IMR-90 (cell line): ENCODE measurements around the gene USP40. TPM values are rescaled to one million over a fixed set of nuclear protein-coding genes. Genes with fewer than 3 reads are reported as not detected.

ENCODE experiments used
- ATAC-seq: fragments of 200-7000 bp; cut with Tn5 transposase; 2 replicates; pipeline ENCODE4 v1.9.1; 2020; ENCODE audit warnings: low read depth, mild to moderate bottlenecking, moderate library complexity
- BruUV-seq: library from RNA; stranded (reverse); fragments of 400-500 nt; replicated peaks from 2 replicates; lab custom pipeline; 2021; lab: Mats Ljungman, UMichigan
- CTCF ChIA-PET: fragments of 300-600 bp; formaldehyde crosslinking; extraction: SDS; loops from one replicate; lab custom pipeline; 2021; ENCODE audit warnings: antibody characterized with exemption; lab: Yijun Ruan, JAX
- POLR2A ChIA-PET: fragments of 300-600 bp; sonication (Branson Sonifier 250); formaldehyde crosslinking; loops from one replicate; lab custom pipeline; 2022; ENCODE audit warnings: antibody characterized with exemption; ENCODE audit not compliant: unreplicated experiment; lab: Charles Lee
- DNase-seq: peaks from one replicate; pipeline ENCODE4 v3.0.0; 2013
- H2AFZ ChIP-seq: replicated peaks from 2 replicates; pipeline ENCODE3; 2013; ENCODE audit warnings: low read length, mild to moderate bottlenecking; ENCODE audit not compliant: poor library complexity
- H2AK5ac ChIP-seq: 2 replicates; pipeline ENCODE4 v1.6.1; 2013; ENCODE audit warnings: low read depth, low read length, inconsistent platforms
- H2AK9ac ChIP-seq: replicated peaks from 2 replicates; pipeline ENCODE3; 2013; ENCODE audit warnings: mild to moderate bottlenecking, low read depth, low read length, moderate library complexity; ENCODE audit not compliant: poor library complexity
- H2BK120ac ChIP-seq: 2 replicates; pipeline ENCODE4 v1.6.1; 2013; ENCODE audit warnings: low read depth, low read length, inconsistent platforms
- H2BK15ac ChIP-seq: 3 replicates; pipeline ENCODE4 v1.6.1; 2013; ENCODE audit warnings: low read depth, low read length, inconsistent platforms
- H2BK20ac ChIP-seq: 2 replicates; pipeline ENCODE4 v1.6.1; 2013; ENCODE audit warnings: low read depth, mild to moderate bottlenecking, inconsistent platforms, low read length, moderate library complexity
- H2BK5ac ChIP-seq: 2 replicates; pipeline ENCODE4 v1.6.1; 2013; ENCODE audit warnings: mild to moderate bottlenecking, low read depth, low read length, inconsistent platforms; ENCODE audit not compliant: poor library complexity, severe bottlenecking
- H3K14ac ChIP-seq: replicated peaks from 2 replicates; pipeline ENCODE4 v1.6.1; 2013; ENCODE audit warnings: low read depth, low read length, inconsistent platforms
- H3K18ac ChIP-seq: 2 replicates; pipeline ENCODE4 v1.6.1; 2013; ENCODE audit warnings: low read depth, low read length, control low read depth
- H3K23ac ChIP-seq: 2 replicates; pipeline ENCODE4 v1.6.1; 2013; ENCODE audit warnings: low read depth, low read length, inconsistent platforms
- H3K27ac ChIP-seq: 2 replicates; pipeline ENCODE4 v1.5.1; 2013; ENCODE audit warnings: mild to moderate bottlenecking, control low read depth, low read length; ENCODE audit not compliant: insufficient read depth
- H3K27me3 ChIP-seq: 2 replicates; pipeline ENCODE4 v1.6.1; 2013; ENCODE audit warnings: low read length; ENCODE audit not compliant: control insufficient read depth, insufficient read depth
- H3K36me3 ChIP-seq: 2 replicates; pipeline ENCODE4 v1.6.1; 2013; ENCODE audit warnings: low read length, mixed read lengths; ENCODE audit not compliant: control insufficient read depth, insufficient read depth
- H3K4ac ChIP-seq: 2 replicates; pipeline ENCODE4 v1.6.1; 2013; ENCODE audit warnings: low read depth, low read length, inconsistent platforms
- H3K4me1 ChIP-seq: 2 replicates; pipeline ENCODE4 v1.6.1; 2013; ENCODE audit warnings: low read length, mixed read lengths; ENCODE audit not compliant: control insufficient read depth, insufficient read depth
- H3K4me2 ChIP-seq: 2 replicates; pipeline ENCODE4 v1.6.1; 2013; ENCODE audit warnings: low read depth, mild to moderate bottlenecking, control low read depth, low read length, moderate library complexity
- H3K4me3 ChIP-seq: 2 replicates; pipeline ENCODE4 v1.5.1; 2013; ENCODE audit warnings: low read depth, mild to moderate bottlenecking, control low read depth, low read length, moderate library complexity; ENCODE audit not compliant: insufficient read depth
- H3K56ac ChIP-seq: 2 replicates; pipeline ENCODE4 v1.6.1; 2013; ENCODE audit warnings: low read length, inconsistent platforms; ENCODE audit not compliant: insufficient read depth; ENCODE audit errors: extremely low read depth
- H3K79me1 ChIP-seq, 2 experiments: 2 replicates each; pipeline ENCODE4 v1.6.1; 2013; ENCODE audit warnings: low read length in 2 of 2, inconsistent platforms in 1 of 2, low read depth in 1 of 2
- H3K9ac ChIP-seq: 2 replicates; pipeline ENCODE4 v1.6.1; 2013; ENCODE audit warnings: low read depth, low read length, control low read depth
- H3K9me1 ChIP-seq: 2 replicates; pipeline ENCODE4 v1.6.1; 2013; ENCODE audit warnings: low read length, inconsistent platforms; ENCODE audit not compliant: insufficient read depth
- H3K9me3 ChIP-seq: 2 replicates; pipeline ENCODE4 v1.6.1; 2013; ENCODE audit warnings: low read length; ENCODE audit not compliant: control insufficient read depth, insufficient read depth
- H4K20me1 ChIP-seq: 2 replicates; pipeline ENCODE4 v1.6.1; 2013; ENCODE audit warnings: low read length, inconsistent platforms; ENCODE audit not compliant: insufficient read depth
- H4K5ac ChIP-seq: 2 replicates; pipeline ENCODE4 v1.6.1; 2013; ENCODE audit warnings: mild to moderate bottlenecking, low read depth, low read length, control low read depth
- H4K8ac ChIP-seq, 2 experiments: 2 replicates each; pipeline ENCODE4 v1.6.1; 2013; ENCODE audit warnings: low read depth in 2 of 2, low read length in 2 of 2, control low read depth in 1 of 2, inconsistent platforms in 1 of 2
- H4K91ac ChIP-seq: 2 replicates; pipeline ENCODE4 v1.6.1; 2013; ENCODE audit warnings: low read depth, low read length, inconsistent platforms; ENCODE audit not compliant: insufficient read depth
- BHLHE40 ChIP-seq: fragments of 150-350 bp; IDR thresholded peaks from 2 replicates; pipeline ENCODE4 v1.6.1; 2016; ENCODE audit warnings: mild to moderate bottlenecking, low read depth, low read length
- CEBPB ChIP-seq: IDR thresholded peaks from 2 replicates; pipeline ENCODE4 v1.6.1; 2012; ENCODE audit warnings: low read depth, low read length, improper control_type of control experiment
- MAFK ChIP-seq: IDR thresholded peaks from 2 replicates; pipeline ENCODE4 v1.6.1; 2012; ENCODE audit warnings: low read depth, low read length, improper control_type of control experiment
- MXI1 ChIP-seq: IDR thresholded peaks from 2 replicates; pipeline ENCODE4 v1.6.1; 2012; ENCODE audit warnings: low read depth, mild to moderate bottlenecking, low read length, moderate library complexity, borderline replicate concordance
- RAD21 ChIP-seq: IDR thresholded peaks from 2 replicates; pipeline ENCODE4 v1.6.1; 2012; ENCODE audit warnings: low read length, improper control_type of control experiment
- RFX5 ChIP-seq: IDR thresholded peaks from 2 replicates; pipeline ENCODE4 v1.8.0; 2012; ENCODE audit warnings: low read depth, mild to moderate bottlenecking, low read length, moderate library complexity
- SMC3 ChIP-seq: fragments of 150-350 bp; IDR thresholded peaks from 2 replicates; pipeline ENCODE4 v1.6.1; 2016; ENCODE audit warnings: low read depth, mild to moderate bottlenecking, antibody characterized with exemption, low read length, moderate library complexity
- WGBS, 2 experiments: methylation state at CpG; one replicate each; pipeline versions ENCODE4 v1.1.5 to v1.1.7; 2013; ENCODE audit warnings: missing lambda C conversion rate in 2 of 2; ENCODE audit not compliant: insufficient read length in 1 of 2; ENCODE audit errors: extremely low coverage in 2 of 2; 5-methylcytosine and 5-hydroxymethylcytosine counted together
- dilution Hi-C: fragments of 300-500 bp; cut with HindIII; formaldehyde crosslinking; loops from one replicate; pipeline ENCODE4 v1.14.3; 2018; ENCODE audit warnings: low sequenced_read_pairs; ENCODE audit not compliant: unreplicated experiment
- in situ Hi-C: fragments of 300-500 bp; cut with MboI; formaldehyde crosslinking; loops from 3 replicates; pipeline ENCODE4 v1.14.3; 2019; ENCODE audit warnings: low sequenced_read_pairs, inconsistent platforms, mixed read lengths
- intact Hi-C: fragments of 100-400 bp; cut with micrococcal nuclease; formaldehyde crosslinking; loops from 2 replicates; pipeline ENCODE4 v1.10.0; 2022
- polyA plus RNA-seq, 3 experiments: library from polyadenylated mRNA; depleted of rRNA; stranded (reverse); fragments of >200 nt; gene quantifications; 2 replicates each; pipeline ENCODE4 v1.2.3, GENCODE V29; 2012; ENCODE audit warnings: low replicate concordance in 1 of 3
- total RNA-seq: library from RNA; depleted of rRNA; stranded (reverse); fragments of >200 nt; gene quantifications from 2 replicates; pipeline ENCODE4 v1.2.3, GENCODE V29; 2012
- TF ChIP-seq, protein P1 (sequence below): conservative IDR thresholded peaks from 2 replicates; pipeline ENCODE4 v1.5.1; 2012; ENCODE audit warnings: mild to moderate bottlenecking, low read depth, low read length, improper control_type of control experiment
- TF ChIP-seq, protein P2 (sequence below): fragments of 150-350 bp; IDR thresholded peaks from 2 replicates; pipeline ENCODE4 v1.6.1; 2016; ENCODE audit warnings: low read depth, mild to moderate bottlenecking, low read length, moderate library complexity, borderline replicate concordance

USP40 gene
- total and polyA plus RNA-seq, 2 of the 4 experiments (the other 2 are of a cell fraction), result 30.1 to 30.8 TPM

DNA sequence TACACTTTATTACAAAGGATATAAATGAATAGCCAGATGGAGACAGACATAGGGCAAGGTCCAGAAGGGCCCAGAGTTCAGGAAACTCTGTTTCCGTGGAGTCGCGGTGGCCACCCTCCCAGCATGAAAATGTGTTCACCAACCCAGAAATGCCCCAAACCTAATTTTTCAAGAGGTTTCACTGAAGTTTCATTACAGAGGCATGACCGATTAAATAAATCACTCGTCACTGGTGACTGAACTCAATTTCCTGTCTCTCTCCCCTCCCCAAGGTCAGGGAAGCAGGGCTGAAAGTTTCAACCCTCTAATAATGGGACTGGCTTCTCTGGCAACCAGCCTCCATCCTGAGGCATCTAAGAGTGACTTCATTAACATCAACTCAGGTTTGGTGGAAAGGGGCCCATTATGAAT lies 22.4 kb downstream of the USP40 start:
- CTCF ChIA-PET, result no interaction called here
- no peak overlapping the region for H2AK9ac ChIP-seq
- H4K20me1 ChIP-seq, result no peaks in the 10 kb centered on the region
- H3K36me3 ChIP-seq, result peaks cover 16% of the 10 kb centered on the region
- peaks cover 3% of the 10 kb centered on the region; the same call in 1 of the 2 replicates for H3K4me1 ChIP-seq
- H4K5ac ChIP-seq, result no peak overlapping the region; the same call in 1 of the 2 replicates
- no peaks in the 10 kb centered on the region for H3K9me3 ChIP-seq
- BruUV-seq, result no TSS peak
- H3K4me2 ChIP-seq, result no peak overlapping the region
- no peak overlapping the region for H3K23ac ChIP-seq
- in situ Hi-C loops, result no loop called here
- no peak for TF ChIP-seq MAFK
- TF ChIP-seq RFX5, result no peak
- TF ChIP-seq, protein P1, sequence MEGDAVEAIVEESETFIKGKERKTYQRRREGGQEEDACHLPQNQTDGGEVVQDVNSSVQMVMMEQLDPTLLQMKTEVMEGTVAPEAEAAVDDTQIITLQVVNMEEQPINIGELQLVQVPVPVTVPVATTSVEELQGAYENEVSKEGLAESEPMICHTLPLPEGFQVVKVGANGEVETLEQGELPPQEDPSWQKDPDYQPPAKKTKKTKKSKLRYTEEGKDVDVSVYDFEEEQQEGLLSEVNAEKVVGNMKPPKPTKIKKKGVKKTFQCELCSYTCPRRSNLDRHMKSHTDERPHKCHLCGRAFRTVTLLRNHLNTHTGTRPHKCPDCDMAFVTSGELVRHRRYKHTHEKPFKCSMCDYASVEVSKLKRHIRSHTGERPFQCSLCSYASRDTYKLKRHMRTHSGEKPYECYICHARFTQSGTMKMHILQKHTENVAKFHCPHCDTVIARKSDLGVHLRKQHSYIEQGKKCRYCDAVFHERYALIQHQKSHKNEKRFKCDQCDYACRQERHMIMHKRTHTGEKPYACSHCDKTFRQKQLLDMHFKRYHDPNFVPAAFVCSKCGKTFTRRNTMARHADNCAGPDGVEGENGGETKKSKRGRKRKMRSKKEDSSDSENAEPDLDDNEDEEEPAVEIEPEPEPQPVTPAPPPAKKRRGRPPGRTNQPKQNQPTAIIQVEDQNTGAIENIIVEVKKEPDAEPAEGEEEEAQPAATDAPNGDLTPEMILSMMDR, result no peak
- TF ChIP-seq, protein P2, sequence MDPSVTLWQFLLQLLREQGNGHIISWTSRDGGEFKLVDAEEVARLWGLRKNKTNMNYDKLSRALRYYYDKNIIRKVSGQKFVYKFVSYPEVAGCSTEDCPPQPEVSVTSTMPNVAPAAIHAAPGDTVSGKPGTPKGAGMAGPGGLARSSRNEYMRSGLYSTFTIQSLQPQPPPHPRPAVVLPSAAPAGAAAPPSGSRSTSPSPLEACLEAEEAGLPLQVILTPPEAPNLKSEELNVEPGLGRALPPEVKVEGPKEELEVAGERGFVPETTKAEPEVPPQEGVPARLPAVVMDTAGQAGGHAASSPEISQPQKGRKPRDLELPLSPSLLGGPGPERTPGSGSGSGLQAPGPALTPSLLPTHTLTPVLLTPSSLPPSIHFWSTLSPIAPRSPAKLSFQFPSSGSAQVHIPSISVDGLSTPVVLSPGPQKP, result no peak
- TF ChIP-seq SMC3, result no peak
- TF ChIP-seq BHLHE40, result no peak
- no peak for TF ChIP-seq CEBPB
- no peak for TF ChIP-seq MXI1
- no peak for TF ChIP-seq RAD21
- no peak overlapping the region for H2AFZ ChIP-seq
- H3K4ac ChIP-seq, result no peak overlapping the region
- DNase-seq (no peak), ATAC-seq (no peak)
- dilution Hi-C loops, result no loop called here
- H2BK15ac ChIP-seq, result no peak overlapping the region
- H3K79me1 ChIP-seq, result no peaks in the 10 kb centered on the region; a peak in 1 of 4 replicates
- no peak overlapping the region for H3K9ac ChIP-seq
- no peak overlapping the region for H2BK120ac ChIP-seq
- WGBS, 2 experiments, result 100% methylated on average over 3 of the region's 5 CpGs; no CpG with 5 or more reads in 1 of the 2 experiments
- H4K91ac ChIP-seq, result no peak overlapping the region
- POLR2A ChIA-PET, result no interaction called here
- no peak overlapping the region for H4K8ac ChIP-seq
- H2BK5ac ChIP-seq, result no peak overlapping the region
- intact Hi-C loops, result no loop called here
- H3K18ac ChIP-seq, result no peak overlapping the region
- H3K9me1 ChIP-seq, result no peaks in the 10 kb centered on the region
- no peak overlapping the region for H3K56ac ChIP-seq
- no peak overlapping the region for H3K4me3 ChIP-seq
- H2BK20ac ChIP-seq, result no peak overlapping the region
- no peak overlapping the region for H2AK5ac ChIP-seq
- H3K27ac ChIP-seq, result no peak overlapping the region
- H3K14ac ChIP-seq, result no peak overlapping the region
- no peaks in the 10 kb centered on the region for H3K27me3 ChIP-seq
